Activated CD4-positive, CD25-positive, alpha-beta regulatory T cell (primary cell): ENCODE measurements around the gene IL22RA1.

ENCODE experiments used
- DNase-seq, 4 experiments: peaks; one replicate each; lab custom pipeline; 2025; lab: John Stamatoyannopoulos, UW

The IL22RA1 gene

GRCh38 chr1:24138476-24139221 lies 4.3 kb downstream of the IL22RA1 start:
- no peak for DNase-seq

GRCh38 chr1:24136956-24137539 lies 5.9 kb downstream of the IL22RA1 start:
- DNase-seq, result no peak

- no peak for DNase-seq
Measured at GRCh38 chr1:24134376-24134775, 8.6 kb downstream of the IL22RA1 start.

- DNase-seq, result no peak
Measured at GRCh38 chr1:24133819-24134218, 9.1 kb downstream of the IL22RA1 start.

DNA sequence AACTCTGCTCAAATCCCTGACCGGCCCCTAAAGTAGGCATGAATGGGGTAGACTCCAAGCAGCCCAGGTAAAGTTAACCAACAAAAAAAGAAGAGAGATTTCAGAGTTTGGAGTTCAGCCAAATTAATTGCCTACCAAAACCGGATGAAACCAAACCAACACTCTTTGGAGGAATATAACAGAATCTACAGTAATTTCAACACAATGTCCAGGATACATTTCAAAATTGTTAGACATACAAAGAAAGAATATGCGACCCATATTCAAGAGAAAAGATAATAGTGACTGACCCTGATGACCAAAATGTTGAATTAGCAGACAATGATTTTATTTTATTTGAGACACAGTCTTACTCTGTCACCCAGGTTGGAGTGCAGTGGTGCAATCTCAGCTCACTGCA lies 12.6 kb downstream of the IL22RA1 start:
- no peak for DNase-seq

DNA sequence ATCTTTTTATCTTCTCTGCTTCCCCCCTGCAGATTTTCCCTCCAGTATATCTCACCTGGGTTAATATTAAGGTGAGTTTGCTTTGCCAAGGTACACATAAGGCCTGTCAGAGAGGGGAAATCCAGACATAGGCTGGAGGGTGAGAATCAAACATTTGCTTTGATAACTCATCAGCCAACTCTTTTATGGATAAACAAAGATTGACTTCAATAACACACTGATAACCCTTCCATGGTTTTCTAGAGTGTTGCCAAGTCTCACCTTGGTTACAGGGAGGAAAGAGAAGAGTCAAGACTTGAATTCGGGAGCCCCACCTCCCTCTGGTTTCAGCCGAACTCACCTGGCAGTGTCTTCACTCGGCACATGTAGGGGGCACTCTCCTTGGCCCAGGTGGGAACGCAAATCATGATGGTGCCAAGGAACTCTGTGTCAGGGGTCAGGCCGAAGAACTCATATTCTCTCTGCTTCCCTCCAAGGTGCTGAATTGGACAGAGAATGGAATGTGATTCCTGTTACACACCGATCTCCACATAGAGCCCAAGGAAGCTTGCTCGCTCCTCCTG lies 15.1 kb downstream of the IL22RA1 start:
- DNase-seq, result no peak

DNA sequence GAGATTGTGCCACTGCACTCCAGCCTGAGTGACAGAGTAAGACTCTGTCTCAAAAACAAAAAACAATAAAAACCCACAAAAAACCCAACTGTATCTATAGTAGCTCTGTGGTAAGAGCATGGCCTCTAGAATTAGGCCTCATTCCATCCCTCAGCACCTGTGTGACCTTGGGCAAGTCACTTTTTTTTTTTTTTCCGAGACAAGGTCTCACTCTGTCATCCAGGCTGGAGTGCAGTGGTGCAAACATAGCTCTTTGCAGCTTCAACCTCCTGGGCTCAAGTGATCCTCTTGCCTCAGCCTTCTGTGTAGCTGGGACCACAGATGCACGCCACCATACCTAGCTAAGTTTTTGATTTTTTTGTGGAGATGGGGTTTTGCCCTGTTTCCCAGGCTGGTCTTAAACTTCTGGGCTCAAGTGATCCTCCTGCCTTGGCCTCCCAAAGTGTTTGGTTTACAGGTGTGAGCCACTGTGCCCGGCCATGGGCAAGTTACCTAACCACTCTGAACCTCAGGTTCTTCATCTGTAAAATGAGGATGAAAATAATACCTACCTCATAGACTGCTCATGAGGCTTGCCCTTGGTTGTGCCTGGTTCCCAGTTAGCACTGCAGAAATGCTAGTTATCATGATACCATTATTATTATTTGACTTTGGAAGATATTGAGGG lies 15.7 kb downstream of the IL22RA1 start:
- no peak for DNase-seq

GRCh38 chr1:24126672-24127023 lies 16.3 kb downstream of the IL22RA1 start:
- DNase-seq, result no peak

GRCh38 chr1:24126018-24126671 lies 16.8 kb downstream of the IL22RA1 start:
- DNase-seq, result no peak

- DNase-seq, result no peak
Measured at GRCh38 chr1:24125456-24125855, 17.5 kb downstream of the IL22RA1 start.

DNA sequence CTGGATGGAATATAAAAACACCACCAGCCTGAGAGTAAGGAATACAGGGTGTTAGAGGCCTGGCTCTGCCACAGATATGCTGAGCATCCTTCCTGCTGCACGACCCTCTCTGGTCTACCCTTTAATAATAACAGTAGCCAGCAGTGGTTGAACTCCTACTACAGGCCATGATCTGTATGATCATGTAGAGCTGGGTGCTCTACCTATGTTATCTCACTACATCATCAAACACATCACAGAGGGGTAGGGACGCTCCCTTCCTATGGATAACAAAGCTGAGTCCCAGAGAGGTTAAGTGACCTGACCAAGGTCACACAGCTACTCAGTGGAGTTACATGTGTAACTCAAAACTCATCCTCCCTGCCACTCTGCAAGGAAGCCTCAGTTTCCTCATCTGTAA lies 18.0 kb downstream of the IL22RA1 start:
- no peak for DNase-seq

- DNase-seq, result no peak
Measured at GRCh38 chr1:24123611-24124010, 19.3 kb downstream of the IL22RA1 start.

DNA sequence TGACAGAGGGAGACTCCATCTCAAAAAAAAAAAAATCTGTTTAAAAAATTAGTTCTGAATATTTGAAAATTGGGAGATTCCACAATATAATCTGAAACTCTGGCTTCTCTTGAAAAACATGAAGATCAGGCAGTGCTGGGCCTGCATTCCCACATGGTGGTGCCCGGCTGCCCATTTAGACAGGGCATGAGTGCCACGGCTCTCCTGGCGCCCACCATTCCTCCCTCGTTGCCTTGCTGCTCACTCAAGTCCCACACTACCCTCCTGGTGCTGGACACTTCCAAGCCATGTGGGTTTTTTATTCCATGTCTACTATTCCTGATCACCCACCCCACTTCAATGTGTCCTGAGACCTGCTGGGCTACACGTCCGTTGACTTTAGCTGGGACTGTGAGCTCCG lies 20.2 kb downstream of the IL22RA1 start:
- no peak for DNase-seq

DNA sequence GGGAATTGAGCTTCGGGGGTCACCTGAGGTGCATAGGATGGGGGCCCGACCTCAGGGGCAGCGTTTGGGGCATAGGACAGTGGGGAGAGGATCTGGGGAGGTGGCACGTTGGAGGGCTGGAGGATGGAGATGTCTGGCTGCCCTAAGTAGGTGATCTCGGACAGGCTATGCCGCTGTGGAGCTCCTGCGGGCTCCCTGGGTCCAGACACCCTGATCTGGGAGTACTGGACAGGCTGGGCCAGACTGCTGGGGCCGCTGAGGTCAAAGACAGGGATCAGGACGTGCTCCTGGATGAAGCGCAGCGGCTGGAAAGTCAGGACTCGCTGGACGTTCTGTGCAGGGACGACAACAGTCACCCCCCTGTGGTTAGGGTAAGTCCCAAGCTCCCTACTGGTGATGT lies 21.5 kb downstream of the IL22RA1 start:
- no peak for DNase-seq

DNA sequence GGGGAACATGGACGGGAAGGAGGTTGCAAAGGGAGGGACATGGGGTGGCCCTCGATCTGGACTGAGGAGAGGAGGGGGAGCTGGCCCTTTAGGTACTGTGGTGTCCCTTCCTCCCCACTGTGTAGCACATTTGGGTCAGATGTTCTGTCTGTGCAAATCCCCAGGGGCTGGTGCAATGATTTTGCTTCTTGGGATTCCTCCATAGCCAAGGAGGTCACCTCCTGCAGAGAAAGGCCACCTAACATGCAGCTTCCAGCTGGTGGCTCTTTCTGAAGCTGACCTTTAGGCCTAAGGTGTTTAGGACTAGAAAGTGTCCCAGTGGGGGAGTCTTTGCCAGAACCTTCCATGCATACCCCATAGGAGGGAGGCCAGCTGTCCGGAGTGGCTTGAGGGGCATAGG lies 22.0 kb downstream of the IL22RA1 start:
- DNase-seq, result no peak

GRCh38 chr1:24119859-24120756 lies 22.8 kb downstream of the IL22RA1 start:
- no peak for DNase-seq

DNA sequence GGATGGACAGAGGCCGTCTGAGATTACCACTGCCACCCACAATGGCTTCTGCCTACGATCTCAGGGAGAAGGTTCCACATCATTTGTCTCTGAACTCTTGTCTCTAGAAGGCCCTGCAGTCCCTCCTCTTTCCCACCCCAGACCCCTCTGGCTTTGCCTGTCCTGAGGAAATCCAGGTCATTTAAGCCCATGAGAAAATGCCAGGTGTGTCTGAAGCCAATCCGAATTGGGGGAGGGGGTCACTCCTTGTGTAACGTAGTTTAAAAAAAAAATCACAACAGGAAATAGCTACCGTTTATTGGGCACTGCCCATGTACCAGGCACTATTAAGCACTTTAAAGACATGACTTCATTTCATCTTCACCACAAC lies 23.5 kb downstream of the IL22RA1 start:
- no peak for DNase-seq

DNA sequence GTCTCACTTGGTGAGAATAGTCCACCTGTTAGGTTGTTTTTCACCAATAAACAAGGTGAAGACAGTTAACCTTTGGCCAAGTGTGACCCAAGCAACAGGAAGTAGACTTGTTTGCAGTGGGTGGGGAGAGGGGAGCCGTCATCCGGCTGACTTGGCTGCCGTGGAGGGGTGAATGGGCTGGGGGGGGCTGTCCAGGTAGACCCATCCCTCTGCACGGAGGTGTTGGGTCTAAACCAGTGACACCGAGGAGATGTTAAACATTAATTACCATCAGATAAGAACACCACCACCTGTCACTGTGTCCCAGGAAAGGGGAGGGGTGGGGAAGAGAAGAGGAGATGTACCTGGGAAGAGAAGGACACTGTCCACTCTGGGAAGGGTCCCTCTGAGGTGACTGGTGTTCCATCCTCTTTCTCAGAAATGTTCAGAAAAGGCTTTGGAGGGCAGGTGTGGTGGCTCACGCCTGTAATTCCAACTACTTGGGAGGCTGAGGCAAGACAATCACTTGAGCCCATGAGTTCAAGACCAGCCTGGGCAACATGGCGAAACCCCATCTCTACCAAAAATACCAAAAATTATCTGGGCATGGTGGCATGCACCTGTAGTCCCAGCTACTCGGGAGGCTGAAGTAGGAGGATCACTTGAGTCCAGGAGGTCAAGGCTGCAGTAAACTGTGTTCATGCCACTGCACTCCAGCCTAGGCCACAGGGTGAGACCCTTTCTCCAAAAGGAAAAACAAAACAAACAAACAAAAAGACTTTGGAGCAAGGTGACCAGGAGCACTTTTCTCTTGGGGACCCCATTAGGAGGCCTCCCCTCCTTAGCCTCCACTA lies 24.3 kb downstream of the IL22RA1 start:
- DNase-seq, result no peak

- no peak for DNase-seq
Measured at GRCh38 chr1:24117722-24118409, 25.1 kb downstream of the IL22RA1 start.

GRCh38 chr1:24117132-24117531 lies 25.8 kb downstream of the IL22RA1 start:
- DNase-seq, result no peak
